Fibroblast of villous mesenchyme (primary cell): ENCODE results near the gene ARHGAP8. TPM values are rescaled to one million over a fixed set of nuclear protein-coding genes. Genes with fewer than 3 reads are reported as not detected.
A peak's percentile ranks its signal among the peaks of the same experiment; 100 is the strongest.
"Not testable (repeated sequence)": the region's sequence is repeated elsewhere in the genome, so short reads cannot be mapped to it uniquely, and the experiment has no call there.

Experiments
- DNase-seq: peaks from one replicate; pipeline ENCODE4 v3.0.0-alpha.2; 2010; ENCODE audit warnings: low read depth
- H3K4me3 ChIP-seq: 2 replicates; pipeline ENCODE4 v1.5.1; 2011; ENCODE audit warnings: low read depth, mild to moderate bottlenecking, low read length
- total RNA-seq: library from RNA; depleted of rRNA; stranded (reverse); fragments of >200 nt; gene quantifications from 2 replicates; pipeline ENCODE4 v1.2.3, GENCODE V29; 2012
- TF ChIP-seq, protein P1 (sequence below): IDR thresholded peaks from 2 replicates; pipeline ENCODE4 v1.5.1; 2012; ENCODE audit warnings: low read depth, mild to moderate bottlenecking, low read length; ENCODE audit not compliant: insufficient read depth

Gene ARHGAP8
- total RNA-seq, 1 donor: under 0.01 TPM

DNA sequence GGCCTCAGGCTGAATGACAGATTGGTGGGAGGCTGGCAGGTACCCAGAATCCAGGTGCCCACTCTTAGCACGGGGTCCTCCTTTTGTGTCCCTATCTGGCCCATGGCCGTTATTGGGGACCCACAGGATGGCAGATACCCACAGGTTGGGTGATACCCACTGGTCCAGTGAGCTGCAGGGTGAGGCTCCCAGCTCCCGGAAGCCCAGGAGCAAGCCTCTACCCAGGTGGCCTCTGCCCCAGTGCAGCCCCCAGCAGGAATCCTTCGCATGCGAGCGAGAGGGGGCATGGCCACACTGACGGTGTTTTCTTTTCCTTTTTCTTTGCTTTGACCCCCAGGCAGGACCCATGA lies 141.3 kb downstream of the ARHGAP8 start:
- TF ChIP-seq, protein P1, sequence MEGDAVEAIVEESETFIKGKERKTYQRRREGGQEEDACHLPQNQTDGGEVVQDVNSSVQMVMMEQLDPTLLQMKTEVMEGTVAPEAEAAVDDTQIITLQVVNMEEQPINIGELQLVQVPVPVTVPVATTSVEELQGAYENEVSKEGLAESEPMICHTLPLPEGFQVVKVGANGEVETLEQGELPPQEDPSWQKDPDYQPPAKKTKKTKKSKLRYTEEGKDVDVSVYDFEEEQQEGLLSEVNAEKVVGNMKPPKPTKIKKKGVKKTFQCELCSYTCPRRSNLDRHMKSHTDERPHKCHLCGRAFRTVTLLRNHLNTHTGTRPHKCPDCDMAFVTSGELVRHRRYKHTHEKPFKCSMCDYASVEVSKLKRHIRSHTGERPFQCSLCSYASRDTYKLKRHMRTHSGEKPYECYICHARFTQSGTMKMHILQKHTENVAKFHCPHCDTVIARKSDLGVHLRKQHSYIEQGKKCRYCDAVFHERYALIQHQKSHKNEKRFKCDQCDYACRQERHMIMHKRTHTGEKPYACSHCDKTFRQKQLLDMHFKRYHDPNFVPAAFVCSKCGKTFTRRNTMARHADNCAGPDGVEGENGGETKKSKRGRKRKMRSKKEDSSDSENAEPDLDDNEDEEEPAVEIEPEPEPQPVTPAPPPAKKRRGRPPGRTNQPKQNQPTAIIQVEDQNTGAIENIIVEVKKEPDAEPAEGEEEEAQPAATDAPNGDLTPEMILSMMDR: no peak
- H3K4me3 ChIP-seq: no peak overlapping the region
- no peak for DNase-seq

DNA sequence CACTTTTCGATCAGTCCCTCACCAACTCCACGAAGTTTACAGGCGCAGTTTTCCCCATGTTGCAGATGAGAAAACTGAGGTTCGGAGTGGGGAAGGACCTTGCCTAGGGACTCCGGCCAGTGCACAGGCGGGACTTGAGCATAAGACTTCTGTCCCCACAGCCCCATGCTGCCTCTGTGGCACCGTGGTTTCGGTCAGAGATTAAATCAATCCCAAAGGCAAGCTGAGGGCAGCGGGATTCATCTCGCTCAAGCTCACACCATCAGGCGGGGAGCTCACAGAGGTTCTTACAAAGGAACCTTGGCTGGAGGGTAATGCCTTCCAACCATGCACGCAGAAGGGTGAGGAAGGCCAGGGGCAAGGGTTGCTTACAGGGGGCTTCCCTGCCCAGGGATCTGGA lies 141.9 kb downstream of the ARHGAP8 start:
- H3K4me3 ChIP-seq: no peak overlapping the region
- DNase-seq: no peak
- TF ChIP-seq, protein P1: no peak

DNA sequence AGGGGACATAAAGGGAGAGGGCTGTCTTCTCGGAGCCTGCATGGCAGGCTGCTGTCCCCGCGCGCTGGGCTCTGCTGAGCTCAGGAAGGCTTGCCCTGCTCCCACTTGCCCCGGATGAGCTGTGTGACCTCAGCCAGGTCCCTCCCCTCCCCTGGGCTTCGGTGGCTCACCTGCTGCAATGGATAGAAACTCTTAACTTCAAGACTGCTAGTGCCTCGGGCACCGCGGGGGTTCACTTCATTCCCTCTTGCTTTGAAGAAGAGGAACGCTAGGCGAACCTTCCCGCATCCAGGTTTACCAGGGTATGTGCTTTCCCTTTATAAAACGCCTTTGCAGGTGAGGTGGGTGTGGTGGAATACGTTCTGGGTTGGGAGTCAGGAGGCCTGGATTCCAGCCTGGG lies 142.4 kb downstream of the ARHGAP8 start:
- H3K4me3 ChIP-seq: no peak overlapping the region
- TF ChIP-seq, protein P1: no peak
- no peak for DNase-seq

DNA sequence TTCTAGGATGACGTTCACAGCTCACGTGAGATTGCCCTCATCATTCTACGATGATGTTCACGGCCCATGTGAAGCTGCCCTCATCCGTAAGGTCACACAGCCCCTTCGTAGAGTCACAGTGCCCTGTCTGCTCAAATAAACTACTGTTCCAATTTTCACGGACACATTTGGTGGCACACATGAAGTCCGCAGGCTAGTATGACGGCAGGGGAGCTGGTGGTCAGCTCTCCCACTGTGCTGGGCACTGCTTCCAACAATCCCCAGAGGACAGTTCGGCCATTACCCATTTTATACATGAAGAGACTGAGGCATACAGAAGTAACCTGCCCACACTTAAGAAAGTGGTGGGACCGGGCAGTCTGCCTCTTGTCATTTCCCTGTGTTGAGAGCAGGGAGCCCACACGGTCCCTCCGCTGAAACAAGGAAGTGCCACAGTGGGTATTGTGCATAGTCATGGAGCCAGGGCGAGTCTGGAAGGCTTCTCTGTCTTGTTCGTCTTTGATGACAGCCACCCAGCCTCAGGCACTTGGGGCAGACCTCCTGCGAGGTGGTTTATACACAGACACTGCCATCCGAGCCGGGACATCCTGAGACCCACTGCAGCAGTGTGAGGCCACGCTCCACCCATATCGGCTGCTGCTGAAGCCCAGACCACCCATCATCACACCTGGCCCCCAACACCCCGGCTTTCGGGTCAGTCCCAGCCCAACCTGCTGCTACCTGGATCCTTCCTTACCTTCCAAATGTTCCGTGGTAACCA lies 143.1 kb downstream of the ARHGAP8 start:
- TF ChIP-seq, protein P1: no peak
- DNase-seq: no peak
- no peak overlapping the region for H3K4me3 ChIP-seq

DNA sequence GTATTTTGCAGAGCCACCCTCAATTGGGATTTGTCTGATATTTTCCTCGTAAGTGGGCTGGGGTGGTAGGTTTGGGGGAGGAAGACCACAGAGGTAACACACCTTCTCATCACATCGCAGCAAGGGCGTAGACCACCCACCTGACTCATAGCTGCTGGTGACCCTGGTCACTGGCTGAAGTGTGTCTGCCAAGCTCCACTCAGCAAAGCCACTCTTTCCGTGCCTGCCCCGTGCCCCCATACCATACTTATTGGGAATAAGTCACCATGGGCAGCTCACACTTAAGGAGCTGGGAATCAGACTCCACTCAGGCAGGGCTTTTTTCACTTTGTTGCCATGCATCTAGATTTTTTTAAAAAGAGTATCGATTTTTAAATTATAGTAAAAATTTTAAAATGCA lies 145.9 kb downstream of the ARHGAP8 start:
- no peak overlapping the region for H3K4me3 ChIP-seq
- DNase-seq: no peak
- TF ChIP-seq, protein P1: no peak

DNA sequence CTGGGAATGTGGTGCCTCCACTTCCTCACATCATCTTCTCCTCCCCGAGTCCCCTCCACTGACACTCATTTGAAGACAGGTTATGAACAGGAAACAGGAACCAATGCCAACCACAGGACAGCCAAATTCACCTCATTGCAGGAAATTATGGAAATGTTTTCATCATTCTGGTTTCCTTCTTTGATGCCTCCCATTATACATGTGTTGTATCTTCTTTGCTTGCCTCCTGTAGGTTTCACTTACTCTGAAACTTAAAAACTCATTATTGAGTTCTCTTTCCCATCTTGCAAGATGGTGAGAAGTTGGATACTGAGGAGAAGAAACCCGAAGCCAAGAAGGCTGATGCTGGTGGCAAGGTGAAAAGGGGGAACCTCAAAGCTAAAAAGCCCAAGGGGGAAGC lies 148.9 kb downstream of the ARHGAP8 start:
- H3K4me3 ChIP-seq: no peak overlapping the region
- DNase-seq: peak; percentile 19
- TF ChIP-seq, protein P1: no peak

DNA sequence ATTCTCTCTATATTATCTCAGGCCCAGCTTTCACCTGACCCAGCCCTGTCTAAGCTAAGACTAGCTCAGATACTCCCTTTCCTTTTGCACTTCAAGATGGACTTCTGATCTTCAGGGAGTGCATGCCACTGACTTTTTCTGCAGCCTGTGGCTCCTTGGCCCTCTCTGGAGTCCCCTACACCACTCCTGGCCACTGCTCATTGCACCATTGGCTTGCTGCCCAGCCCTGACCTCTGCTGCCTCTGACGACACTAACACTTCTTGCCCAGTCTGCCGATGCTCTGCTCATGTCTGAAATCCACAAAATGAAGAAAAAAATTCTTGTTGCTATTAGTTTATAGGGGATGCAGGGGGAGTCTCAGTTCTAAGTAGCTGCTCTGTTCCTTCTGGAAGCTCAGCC lies 150.8 kb downstream of the ARHGAP8 start:
- H3K4me3 ChIP-seq, DNase-seq: not testable (repeated sequence)

DNA sequence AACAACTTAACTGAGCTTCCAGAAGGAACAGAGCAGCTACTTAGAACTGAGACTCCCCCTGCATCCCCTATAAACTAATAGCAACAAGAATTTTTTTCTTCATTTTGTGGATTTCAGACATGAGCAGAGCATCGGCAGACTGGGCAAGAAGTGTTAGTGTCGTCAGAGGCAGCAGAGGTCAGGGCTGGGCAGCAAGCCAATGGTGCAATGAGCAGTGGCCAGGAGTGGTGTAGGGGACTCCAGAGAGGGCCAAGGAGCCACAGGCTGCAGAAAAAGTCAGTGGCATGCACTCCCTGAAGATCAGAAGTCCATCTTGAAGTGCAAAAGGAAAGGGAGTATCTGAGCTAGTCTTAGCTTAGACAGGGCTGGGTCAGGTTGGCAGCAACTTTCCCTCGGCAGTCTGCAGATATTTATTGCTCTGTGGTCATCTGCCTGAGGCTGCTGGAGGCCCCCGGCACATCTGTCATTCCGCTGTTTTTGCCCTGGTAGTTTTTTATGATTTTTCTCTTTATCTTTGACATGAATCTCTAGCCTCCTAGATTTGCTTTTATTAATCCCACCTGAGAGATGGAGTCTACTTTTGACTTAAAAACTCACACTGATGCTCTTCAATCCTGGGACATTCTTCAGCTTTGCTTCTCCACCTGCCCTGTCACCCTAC lies 152.2 kb downstream of the ARHGAP8 start:
- H3K4me3 ChIP-seq, DNase-seq: not testable (repeated sequence)
